GM19328 (cell line): ENCODE measurements around the gene CCDC158.
"Not testable (repeated sequence)": the region's sequence is repeated elsewhere in the genome, so short reads cannot be mapped to it uniquely, and the experiment has no call there.

ENCODE experiments used
- ATAC-seq: cut with Tn5 transposase; IDR thresholded peaks from one replicate; pipeline ENCODE4 v1.9.1; 2021; ENCODE audit warnings: mild to moderate bottlenecking, moderate library complexity; ENCODE audit not compliant: unreplicated experiment

CCDC158 gene

GRCh38 chr4:76313547-76313946 is 107.4 kb downstream of the CCDC158 start:
- no peak for ATAC-seq

GRCh38 chr4:76312457-76312856 is 108.5 kb downstream of the CCDC158 start:
- ATAC-seq, result no peak

GRCh38 chr4:76311896-76312331 is 109.0 kb downstream of the CCDC158 start:
- no peak for ATAC-seq

GRCh38 chr4:76310683-76311082 is 110.3 kb downstream of the CCDC158 start:
- no peak for ATAC-seq

- no peak for ATAC-seq
Measured at GRCh38 chr4:76309939-76310550, 110.9 kb downstream of the CCDC158 start.

GRCh38 chr4:76308548-76308947 is 112.4 kb downstream of the CCDC158 start:
- ATAC-seq, result no peak

GRCh38 chr4:76307660-76308014 is 113.3 kb downstream of the CCDC158 start:
- no peak for ATAC-seq

- no peak for ATAC-seq
Measured at GRCh38 chr4:76306882-76307659, 113.9 kb downstream of the CCDC158 start.

- no peak for ATAC-seq
Measured at GRCh38 chr4:76305971-76306881, 114.7 kb downstream of the CCDC158 start, which contains the start of gene STBD1. STBD1 (plus strand) TSS chr4:76306733; CDS start chr4:76306770, 37 bp downstream.

GRCh38 chr4:76305033-76305687 is 115.8 kb downstream of the CCDC158 start:
- no peak for ATAC-seq

GRCh38 chr4:76302826-76303438 is 118.0 kb downstream of the CCDC158 start:
- no peak for ATAC-seq

- ATAC-seq, result no peak
Measured at GRCh38 chr4:76301775-76302162, 119.2 kb downstream of the CCDC158 start.

- ATAC-seq, result peak; percentile 98
Measured at GRCh38 chr4:76301068-76301774, 119.7 kb downstream of the CCDC158 start.

GRCh38 chr4:76300012-76300411 is 120.9 kb downstream of the CCDC158 start:
- ATAC-seq, result no peak

- no peak for ATAC-seq
Measured at GRCh38 chr4:76298227-76298626, 122.7 kb downstream of the CCDC158 start.

GRCh38 chr4:76296286-76296820 is 124.6 kb downstream of the CCDC158 start:
- ATAC-seq, result no peak

GRCh38 chr4:76293772-76294171 is 127.2 kb downstream of the CCDC158 start:
- no peak for ATAC-seq

- ATAC-seq, result no peak
Measured at GRCh38 chr4:76292730-76293129, 128.2 kb downstream of the CCDC158 start.

GRCh38 chr4:76287811-76288210 is 133.1 kb downstream of the CCDC158 start:
- ATAC-seq, result not testable (repeated sequence)

GRCh38 chr4:76283900-76284299 is 137.0 kb downstream of the CCDC158 start:
- ATAC-seq, result no peak
